ENCODE data around the gene WDR74.

Gene WDR74

DNA sequence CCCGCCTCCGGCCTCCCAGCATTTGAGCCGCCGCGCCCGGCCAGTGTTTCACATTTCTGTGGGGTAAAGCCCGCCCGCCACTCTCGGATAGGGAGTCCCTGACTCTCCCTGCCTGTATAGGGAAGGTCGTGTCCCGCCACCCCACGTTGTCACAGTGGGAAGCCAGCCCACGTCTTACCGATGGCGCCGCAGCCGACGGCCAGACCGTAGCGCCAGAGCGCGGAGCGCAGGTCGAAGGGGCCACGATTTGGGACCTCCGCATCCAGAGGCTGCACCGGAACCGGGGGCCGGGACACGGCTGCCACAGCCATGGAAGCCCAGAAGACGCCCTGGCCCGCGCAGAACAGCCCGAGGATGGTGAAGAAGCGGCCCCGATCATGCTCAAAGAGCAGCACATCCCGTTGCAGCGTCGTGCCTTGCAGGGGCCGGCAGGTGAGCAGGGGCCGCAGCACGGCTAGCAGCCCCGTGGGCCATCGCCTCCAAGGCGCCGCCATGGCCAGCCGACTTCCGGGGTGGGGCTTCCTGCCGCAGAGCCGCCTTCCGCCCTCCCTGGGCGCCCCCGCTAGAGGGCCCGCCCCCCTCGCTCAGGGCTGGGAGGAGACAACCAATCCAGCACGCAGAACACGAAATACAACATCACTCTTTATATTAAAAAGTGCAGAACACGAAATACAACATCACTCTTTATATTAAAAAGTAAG, 47.7 kb downstream of the WDR74 start, which contains the start of gene TMEM223:
TMEM223 (minus strand) TSS at position 506 of the 701 bp plus-strand sequence; CDS start at position 494, 12 bp downstream.
- DNase-seq, result peak; percentile 86

- DNase-seq, result no peak
Measured at GRCh38 chr11:62789576-62789975, 49.8 kb downstream of the WDR74 start.

DNA sequence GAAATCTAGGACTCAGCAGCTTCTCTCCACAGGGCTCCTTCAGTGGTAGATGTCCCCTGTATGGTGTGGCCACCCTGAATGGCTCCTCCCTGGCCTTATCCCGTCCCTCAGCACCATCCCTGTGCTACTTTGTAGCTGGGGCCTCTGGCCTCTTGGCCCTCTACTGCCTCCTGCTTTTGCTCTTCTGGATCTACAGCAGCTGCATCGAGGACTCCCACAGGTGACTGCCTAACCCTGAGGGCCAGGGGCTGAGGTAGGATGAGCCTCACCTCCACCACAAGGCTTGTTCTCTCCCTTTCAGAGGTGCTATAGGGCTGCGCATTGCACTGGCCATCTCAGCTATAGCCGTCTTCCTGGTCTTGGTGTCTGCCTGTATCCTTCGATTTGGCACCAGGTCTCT, 50.4 kb downstream of the WDR74 start:
- DNase-seq, result no peak

DNA sequence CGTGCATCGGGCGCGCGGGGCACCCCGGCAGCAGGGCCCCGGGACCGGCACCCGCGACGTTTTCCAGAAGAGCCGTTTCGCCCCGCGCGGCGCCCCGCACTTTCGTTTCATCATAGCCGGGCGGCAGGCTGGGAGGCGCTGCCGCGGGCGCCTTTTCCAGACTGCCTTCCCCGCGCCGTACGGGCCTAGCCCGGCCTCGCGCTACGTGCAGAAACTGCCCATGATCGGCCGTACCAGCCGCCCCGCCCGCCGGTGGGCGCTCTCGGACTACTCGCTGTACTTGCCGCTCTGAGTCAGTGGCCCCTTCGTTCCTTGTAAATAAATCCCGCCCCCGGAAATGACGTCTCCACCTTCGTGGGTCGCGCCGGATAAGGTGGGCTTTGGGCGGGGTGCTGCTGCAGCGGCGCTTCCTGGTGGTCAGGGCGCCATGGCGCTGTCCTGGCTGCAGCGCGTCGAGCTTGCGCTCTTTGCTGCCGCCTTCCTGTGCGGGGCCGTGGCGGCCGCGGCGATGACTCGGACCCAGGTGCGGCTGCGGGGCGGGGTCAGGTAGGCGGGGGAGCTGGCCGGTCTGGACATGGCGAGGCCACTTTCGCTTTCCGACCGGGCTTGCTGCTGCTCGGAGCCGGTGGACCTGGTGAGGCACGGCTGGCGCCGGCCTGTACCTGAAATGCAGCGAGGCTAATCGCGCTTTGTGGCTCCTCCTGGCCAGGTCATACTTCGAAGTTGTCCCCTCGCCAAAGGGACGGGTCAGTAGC, 52.2 kb downstream of the WDR74 start, which contains the start of gene TMEM179B:
TMEM179B (plus strand) TSS at position 398 of the 755 bp plus-strand sequence; CDS start at position 428, 30 bp downstream.
- DNase-seq, result peak; percentile 97

DNA sequence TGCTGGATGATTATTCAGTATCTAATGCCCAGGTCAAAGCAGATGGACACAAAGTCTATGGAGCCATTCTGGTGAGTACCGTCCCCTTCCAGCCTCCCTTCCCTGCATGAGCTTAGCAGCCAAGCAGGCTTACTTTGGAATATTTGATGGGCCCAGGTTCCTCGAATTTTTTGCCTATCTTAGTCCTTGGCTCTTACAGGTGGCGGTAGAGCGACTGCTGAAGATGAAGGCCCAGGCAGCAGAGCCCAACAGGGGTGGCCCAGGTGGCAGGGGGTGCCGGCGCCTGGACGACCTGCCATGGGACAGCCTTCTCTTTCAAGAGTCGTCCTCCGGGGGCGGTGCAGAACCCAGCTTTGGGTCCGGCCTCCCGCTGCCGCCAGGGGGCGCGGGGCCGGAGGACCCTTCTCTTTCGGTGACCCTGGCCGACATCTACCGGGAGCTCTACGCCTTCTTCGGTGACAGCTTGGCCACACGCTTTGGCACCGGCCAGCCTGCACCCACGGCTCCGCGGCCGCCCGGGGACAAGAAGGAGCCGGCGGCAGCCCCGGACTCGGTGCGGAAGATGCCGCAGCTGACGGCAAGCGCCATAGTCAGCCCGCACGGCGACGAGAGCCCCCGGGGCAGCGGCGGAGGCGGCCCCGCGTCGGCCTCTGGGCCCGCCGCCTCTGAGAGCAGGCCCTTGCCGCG, 52.9 kb downstream of the WDR74 start:
- DNase-seq, result peak; percentile 76
